ENCODE results near the gene SERTM1. TPM values are rescaled to one million over a fixed set of nuclear protein-coding genes. Genes with fewer than 3 reads are reported as not detected.

SERTM1 gene
- total and polyA plus RNA-seq, 4 donors, result not detected

DNA sequence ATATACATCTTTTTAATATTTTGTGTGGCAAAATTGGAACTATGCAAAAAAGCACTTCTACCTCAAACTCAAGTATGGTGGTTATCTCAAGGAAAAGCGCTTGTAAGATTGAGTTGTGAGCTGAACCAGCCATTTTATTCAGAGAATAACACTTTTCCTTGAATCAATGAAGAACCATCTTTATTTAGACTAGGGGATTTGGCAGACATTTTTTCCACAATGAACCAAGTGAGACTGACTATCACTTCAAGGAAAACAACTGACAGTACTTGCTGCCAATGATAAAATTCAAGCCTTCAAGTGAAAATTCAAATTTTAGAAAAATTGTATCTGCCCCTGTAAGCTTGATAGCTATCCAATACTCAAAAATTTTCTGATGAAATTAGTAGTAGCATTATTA lies 23.2 kb upstream of the SERTM1 start:
- Histone ChIP-seq H3K4me3 (ENCODE audit: low read depth in 1 of 3, low read length in 3 of 3) (no peak overlapping the region), H3K27me3 (ENCODE audit: control insufficient read depth in 4 of 4, insufficient read depth in 4 of 4, low read length in 3 of 4) (no peaks in the 10 kb centered on the region), H3K9ac (ENCODE audit: low read depth in 1 of 2, low read length in 2 of 2) (no peak overlapping the region), H3K4me1 (ENCODE audit: control insufficient read depth in 4 of 4, insufficient read depth in 4 of 4, low read length in 3 of 4) (no peaks in the 10 kb centered on the region), H3K36me3 (ENCODE audit: control insufficient read depth in 4 of 4, insufficient read depth in 3 of 4, low read depth in 1 of 4, low read length in 3 of 4) (no peaks in the 10 kb centered on the region), H3K9me3 (ENCODE audit: control insufficient read depth in 4 of 4, low read length in 3 of 4) (no peaks in the 10 kb centered on the region), H3K27ac (ENCODE audit: low read depth in 1 of 2, low read length in 2 of 2) (no peak overlapping the region)
- no peak for DNase-seq (ENCODE audit: low spot score)
- TF ChIP-seq FOXA2 (IDR thresholded peaks at IDR 0.05), result no peak
- TF ChIP-seq HNF4G (IDR thresholded peaks at IDR 0.05), result no peak
- TF ChIP-seq NR2F2 (IDR thresholded peaks at IDR 0.05), result no peak
- no peak for TF ChIP-seq YY1 (IDR thresholded peaks at IDR 0.05)
- TF ChIP-seq, protein P1, sequence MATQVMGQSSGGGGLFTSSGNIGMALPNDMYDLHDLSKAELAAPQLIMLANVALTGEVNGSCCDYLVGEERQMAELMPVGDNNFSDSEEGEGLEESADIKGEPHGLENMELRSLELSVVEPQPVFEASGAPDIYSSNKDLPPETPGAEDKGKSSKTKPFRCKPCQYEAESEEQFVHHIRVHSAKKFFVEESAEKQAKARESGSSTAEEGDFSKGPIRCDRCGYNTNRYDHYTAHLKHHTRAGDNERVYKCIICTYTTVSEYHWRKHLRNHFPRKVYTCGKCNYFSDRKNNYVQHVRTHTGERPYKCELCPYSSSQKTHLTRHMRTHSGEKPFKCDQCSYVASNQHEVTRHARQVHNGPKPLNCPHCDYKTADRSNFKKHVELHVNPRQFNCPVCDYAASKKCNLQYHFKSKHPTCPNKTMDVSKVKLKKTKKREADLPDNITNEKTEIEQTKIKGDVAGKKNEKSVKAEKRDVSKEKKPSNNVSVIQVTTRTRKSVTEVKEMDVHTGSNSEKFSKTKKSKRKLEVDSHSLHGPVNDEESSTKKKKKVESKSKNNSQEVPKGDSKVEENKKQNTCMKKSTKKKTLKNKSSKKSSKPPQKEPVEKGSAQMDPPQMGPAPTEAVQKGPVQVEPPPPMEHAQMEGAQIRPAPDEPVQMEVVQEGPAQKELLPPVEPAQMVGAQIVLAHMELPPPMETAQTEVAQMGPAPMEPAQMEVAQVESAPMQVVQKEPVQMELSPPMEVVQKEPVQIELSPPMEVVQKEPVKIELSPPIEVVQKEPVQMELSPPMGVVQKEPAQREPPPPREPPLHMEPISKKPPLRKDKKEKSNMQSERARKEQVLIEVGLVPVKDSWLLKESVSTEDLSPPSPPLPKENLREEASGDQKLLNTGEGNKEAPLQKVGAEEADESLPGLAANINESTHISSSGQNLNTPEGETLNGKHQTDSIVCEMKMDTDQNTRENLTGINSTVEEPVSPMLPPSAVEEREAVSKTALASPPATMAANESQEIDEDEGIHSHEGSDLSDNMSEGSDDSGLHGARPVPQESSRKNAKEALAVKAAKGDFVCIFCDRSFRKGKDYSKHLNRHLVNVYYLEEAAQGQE (IDR thresholded peaks at IDR 0.05), result no peak
- TF ChIP-seq RXRA (IDR thresholded peaks at IDR 0.05), result no peak
- TF ChIP-seq FOXA1 (IDR thresholded peaks at IDR 0.05), result no peak
- TF ChIP-seq, protein P2, sequence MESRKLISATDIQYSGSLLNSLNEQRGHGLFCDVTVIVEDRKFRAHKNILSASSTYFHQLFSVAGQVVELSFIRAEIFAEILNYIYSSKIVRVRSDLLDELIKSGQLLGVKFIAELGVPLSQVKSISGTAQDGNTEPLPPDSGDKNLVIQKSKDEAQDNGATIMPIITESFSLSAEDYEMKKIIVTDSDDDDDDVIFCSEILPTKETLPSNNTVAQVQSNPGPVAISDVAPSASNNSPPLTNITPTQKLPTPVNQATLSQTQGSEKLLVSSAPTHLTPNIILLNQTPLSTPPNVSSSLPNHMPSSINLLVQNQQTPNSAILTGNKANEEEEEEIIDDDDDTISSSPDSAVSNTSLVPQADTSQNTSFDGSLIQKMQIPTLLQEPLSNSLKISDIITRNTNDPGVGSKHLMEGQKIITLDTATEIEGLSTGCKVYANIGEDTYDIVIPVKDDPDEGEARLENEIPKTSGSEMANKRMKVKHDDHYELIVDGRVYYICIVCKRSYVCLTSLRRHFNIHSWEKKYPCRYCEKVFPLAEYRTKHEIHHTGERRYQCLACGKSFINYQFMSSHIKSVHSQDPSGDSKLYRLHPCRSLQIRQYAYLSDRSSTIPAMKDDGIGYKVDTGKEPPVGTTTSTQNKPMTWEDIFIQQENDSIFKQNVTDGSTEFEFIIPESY (IDR thresholded peaks at IDR 0.05), result no peak
- no peak for TF ChIP-seq EGR1 (IDR thresholded peaks at IDR 0.05; ENCODE audit: low read depth in 2 of 2)
- TF ChIP-seq RAD21 (IDR thresholded peaks at IDR 0.05), result no peak
- TF ChIP-seq SP1 (IDR thresholded peaks at IDR 0.05), result no peak
- TF ChIP-seq, protein P3, sequence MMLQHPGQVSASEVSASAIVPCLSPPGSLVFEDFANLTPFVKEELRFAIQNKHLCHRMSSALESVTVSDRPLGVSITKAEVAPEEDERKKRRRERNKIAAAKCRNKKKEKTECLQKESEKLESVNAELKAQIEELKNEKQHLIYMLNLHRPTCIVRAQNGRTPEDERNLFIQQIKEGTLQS (IDR thresholded peaks at IDR 0.05), result no peak
- TF ChIP-seq TAF1 (conservative IDR thresholded peaks at IDR 0.05), result no peak
- TF ChIP-seq, protein P4, sequence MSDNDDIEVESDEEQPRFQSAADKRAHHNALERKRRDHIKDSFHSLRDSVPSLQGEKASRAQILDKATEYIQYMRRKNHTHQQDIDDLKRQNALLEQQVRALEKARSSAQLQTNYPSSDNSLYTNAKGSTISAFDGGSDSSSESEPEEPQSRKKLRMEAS (IDR thresholded peaks at IDR 0.05), result no peak
- TF ChIP-seq, protein P5, sequence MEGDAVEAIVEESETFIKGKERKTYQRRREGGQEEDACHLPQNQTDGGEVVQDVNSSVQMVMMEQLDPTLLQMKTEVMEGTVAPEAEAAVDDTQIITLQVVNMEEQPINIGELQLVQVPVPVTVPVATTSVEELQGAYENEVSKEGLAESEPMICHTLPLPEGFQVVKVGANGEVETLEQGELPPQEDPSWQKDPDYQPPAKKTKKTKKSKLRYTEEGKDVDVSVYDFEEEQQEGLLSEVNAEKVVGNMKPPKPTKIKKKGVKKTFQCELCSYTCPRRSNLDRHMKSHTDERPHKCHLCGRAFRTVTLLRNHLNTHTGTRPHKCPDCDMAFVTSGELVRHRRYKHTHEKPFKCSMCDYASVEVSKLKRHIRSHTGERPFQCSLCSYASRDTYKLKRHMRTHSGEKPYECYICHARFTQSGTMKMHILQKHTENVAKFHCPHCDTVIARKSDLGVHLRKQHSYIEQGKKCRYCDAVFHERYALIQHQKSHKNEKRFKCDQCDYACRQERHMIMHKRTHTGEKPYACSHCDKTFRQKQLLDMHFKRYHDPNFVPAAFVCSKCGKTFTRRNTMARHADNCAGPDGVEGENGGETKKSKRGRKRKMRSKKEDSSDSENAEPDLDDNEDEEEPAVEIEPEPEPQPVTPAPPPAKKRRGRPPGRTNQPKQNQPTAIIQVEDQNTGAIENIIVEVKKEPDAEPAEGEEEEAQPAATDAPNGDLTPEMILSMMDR (IDR thresholded peaks at IDR 0.05; ENCODE audit: low read depth, low read length, missing input control), result no peak
- no peak for TF ChIP-seq HNF4A (conservative IDR thresholded peaks at IDR 0.05)
- TF ChIP-seq JUND (IDR thresholded peaks at IDR 0.05), result no peak
- no peak for TF ChIP-seq GABPA (IDR thresholded peaks at IDR 0.05 in 1 of 2, conservative IDR thresholded peaks at IDR 0.05 in 1 of 2)
- 85% methylated on average over 1 of the region's 1 CpG for WGBS
